Caco-2 (cell line): Measurements from ENCODE around the gene RNASEH2A. TPM values are rescaled to one million over a fixed set of nuclear protein-coding genes. Genes with fewer than 3 reads are reported as not detected.
"Not testable (repeated sequence)": the region's sequence is repeated elsewhere in the genome, so short reads cannot be mapped to it uniquely, and the experiment has no call there.

Experiments
- BruUV-seq: library from RNA; stranded (reverse); fragments of 400-500 nt; replicated peaks from 2 replicates; lab custom pipeline; 2021; lab: Mats Ljungman, UMichigan
- CTCF ChIA-PET: fragments of 300-600 bp; sonication (Branson Sonifier 250); formaldehyde crosslinking; loops from one replicate; lab custom pipeline; 2022; ENCODE audit warnings: antibody characterized with exemption; lab: Charles Lee
- POLR2A ChIA-PET: fragments of 300-600 bp; sonication (Branson Sonifier 250); formaldehyde crosslinking; loops from one replicate; lab custom pipeline; 2022; ENCODE audit warnings: antibody characterized with exemption; lab: Charles Lee
- DNase-seq, 2 experiments: peaks; one replicate each; pipeline versions ENCODE4 v3.0.0 to v3.0.0-alpha.2; 2020 to 2022
- H3K27me3 ChIP-seq: replicated peaks from 2 replicates; pipeline ENCODE4 v1.6.0; 2011; ENCODE audit warnings: low read length; ENCODE audit not compliant: control insufficient read depth, insufficient read depth
- H3K36me3 ChIP-seq: 2 replicates; pipeline ENCODE4 v1.5.1; 2011; ENCODE audit warnings: low read length; ENCODE audit not compliant: control insufficient read depth, insufficient read depth
- H3K4me1 ChIP-seq: fragments of 250-450 bp; sonication (Bioruptor Pico); 2 replicates; pipeline ENCODE4 v1.5.1; 2020; ENCODE audit warnings: mild to moderate bottlenecking
- H3K4me3 ChIP-seq: 2 replicates; pipeline ENCODE4 v1.5.1; 2011; ENCODE audit warnings: low read depth, mild to moderate bottlenecking, control low read depth, low read length
- H3K9me3 ChIP-seq: fragments of 250-450 bp; sonication (Bioruptor Pico); 2 replicates; pipeline ENCODE4 v1.5.1; 2020; ENCODE audit warnings: mild to moderate bottlenecking, moderate library complexity
- H3K27ac Mint-ChIP-seq: one replicate; pipeline ENCODE4 v1.8.0; 2022; ENCODE audit warnings: mixed read lengths; ENCODE audit not compliant: unreplicated experiment
- H3K27me3 Mint-ChIP-seq: one replicate; pipeline ENCODE4 v1.8.0; 2022; ENCODE audit warnings: mixed read lengths; ENCODE audit not compliant: insufficient read depth, unreplicated experiment
- H3K36me3 Mint-ChIP-seq: one replicate; pipeline ENCODE4 v1.8.0; 2022; ENCODE audit warnings: mild to moderate bottlenecking, mixed read lengths; ENCODE audit not compliant: insufficient read depth, unreplicated experiment
- H3K4me1 Mint-ChIP-seq: one replicate; pipeline ENCODE4 v1.8.0; 2022; ENCODE audit warnings: low read depth, mixed read lengths; ENCODE audit not compliant: unreplicated experiment
- H3K4me3 Mint-ChIP-seq: one replicate; pipeline ENCODE4 v1.8.0; 2022; ENCODE audit warnings: mild to moderate bottlenecking, moderate library complexity, mixed read lengths; ENCODE audit not compliant: unreplicated experiment
- H3K9me3 Mint-ChIP-seq: one replicate; pipeline ENCODE4 v1.8.0; 2022; ENCODE audit warnings: mixed read lengths; ENCODE audit not compliant: unreplicated experiment
- CTCF ChIP-seq, 2 experiments: fragments of 200-600 bp in 1 of 2; IDR thresholded peaks; 1 replicate in 1 of 2; 2 replicates in 1 of 2; pipeline versions ENCODE4 v1.5.1 to v1.8.0; 2011 to 2022; ENCODE audit warnings: antibody characterized with exemption in 1 of 2, control low read depth in 1 of 2, inconsistent platforms in 1 of 2, low read depth in 1 of 2, low read length in 1 of 2, mild to moderate bottlenecking in 1 of 2, moderate library complexity in 1 of 2; ENCODE audit not compliant: insufficient read depth in 1 of 2, severe bottlenecking in 1 of 2, unreplicated experiment in 1 of 2
- intact Hi-C: fragments of 100-400 bp; cut with micrococcal nuclease; formaldehyde crosslinking; loops from one replicate; pipeline ENCODE4 v1.10.0; 2022; ENCODE audit not compliant: unreplicated experiment
- total RNA-seq: library from RNA; stranded (reverse); gene quantifications from 2 replicates; pipeline ENCODE4 v1.2.3, GENCODE V29; 2022

The RNASEH2A gene
- total RNA-seq, 1 experiment from 2014 or later = 37.6 TPM

GRCh38 chr19:12843328-12843727 is 36.9 kb downstream of the RNASEH2A start:
- Histone ChIP-seq H3K9me3 (no peaks in the 10 kb centered on the region), H3K4me3 (no peak overlapping the region), H3K4me1 (0 out of 2 replicates have a peak, but pooled peaks cover 2% of the 10 kb centered on the region), H3K27me3 (no peaks in the 10 kb centered on the region; the same call in 1 of the 2 replicates), H3K36me3 (no peaks in the 10 kb centered on the region)
- Mint-ChIP-seq H3K27me3 (peaks cover 6% of the 10 kb centered on the region), H3K4me1 (no peaks in the 10 kb centered on the region), H3K4me3 (no peak overlapping the region), H3K36me3 (no peaks in the 10 kb centered on the region), H3K9me3 (no peaks in the 10 kb centered on the region), H3K27ac (no peak overlapping the region)
- intact Hi-C loops = no loop called here
- DNase-seq = no peak
- no TSS peak for BruUV-seq
- POLR2A ChIA-PET = no interaction called here
- TF ChIP-seq CTCF (IDR thresholded peaks at IDR 0.05; ENCODE audit: insufficient read depth in 1 of 2, low read depth in 1 of 2, low read length in 1 of 2, severe bottlenecking in 1 of 2, unreplicated experiment in 1 of 2) = no peak
- CTCF ChIA-PET = no interaction called here

- peaks cover 4% of the 10 kb centered on the region for H3K27me3 Mint-ChIP-seq
- Histone ChIP-seq H3K4me3 (no peak overlapping the region), H3K4me1 (0 out of 2 replicates have a peak, but pooled peaks cover 2% of the 10 kb centered on the region), H3K36me3 (no peaks in the 10 kb centered on the region), H3K27me3 (no peaks in the 10 kb centered on the region; the same call in 1 of the 2 replicates), H3K9me3 (no peaks in the 10 kb centered on the region)
- no TSS peak for BruUV-seq
- H3K9me3 Mint-ChIP-seq = no peaks in the 10 kb centered on the region
- POLR2A ChIA-PET = no interaction called here
- no peaks in the 10 kb centered on the region for H3K36me3 Mint-ChIP-seq
- no peaks in the 10 kb centered on the region for H3K4me1 Mint-ChIP-seq
- DNase-seq = no peak
- CTCF ChIA-PET = no interaction called here
- TF ChIP-seq CTCF (IDR thresholded peaks at IDR 0.05; ENCODE audit: insufficient read depth in 1 of 2, low read depth in 1 of 2, low read length in 1 of 2, severe bottlenecking in 1 of 2, unreplicated experiment in 1 of 2) = no peak
- intact Hi-C loops = no loop called here
- no peak overlapping the region for H3K4me3 Mint-ChIP-seq
- no peak overlapping the region for H3K27ac Mint-ChIP-seq
Measured at GRCh38 chr19:12843999-12844732, 37.8 kb downstream of the RNASEH2A start.

- POLR2A ChIA-PET, H3K27me3 ChIP-seq, H3K27me3 Mint-ChIP-seq, H3K9me3 Mint-ChIP-seq, H3K36me3 Mint-ChIP-seq, H3K4me1 Mint-ChIP-seq, BruUV-seq, DNase-seq, H3K4me3 Mint-ChIP-seq, H3K4me3 ChIP-seq, H3K9me3 ChIP-seq, H3K4me1 ChIP-seq, H3K27ac Mint-ChIP-seq, H3K36me3 ChIP-seq: not testable (repeated sequence)
- CTCF ChIA-PET = interaction anchor here (0.6 to 2.6 kb wide), 5 partner anchors 26 to 170 kb away, joined by 3 to 15 read pairs (median 7); partner anchors contain the start of gene RNASEH2A
- intact Hi-C loops = loop anchor here (5.0 kb wide), 1 partner anchor 84 kb away; no protein-coding TSS in a partner anchor
Measured at GRCh38 chr19:12846613-12847012, 40.2 kb downstream of the RNASEH2A start.
